HG02763 (cell line): ENCODE results near the gene AKT1.
A peak's percentile ranks its signal among the peaks of the same experiment; 100 is the strongest.

Experiments
- ATAC-seq: cut with Tn5 transposase; IDR thresholded peaks from one replicate; pipeline ENCODE4 v1.9.1; 2021; ENCODE audit warnings: mild to moderate bottlenecking, moderate library complexity; ENCODE audit not compliant: unreplicated experiment

The AKT1 gene

GRCh38 chr14:104773505-104774452 is 21.8 kb downstream of the AKT1 start:
- ATAC-seq = no peak

GRCh38 chr14:104772707-104773504 is 22.6 kb downstream of the AKT1 start:
- no peak for ATAC-seq

- ATAC-seq = no peak
Measured at GRCh38 chr14:104771918-104772706, 23.4 kb downstream of the AKT1 start.

- ATAC-seq = no peak
Measured at GRCh38 chr14:104771374-104771773, 24.2 kb downstream of the AKT1 start.

GRCh38 chr14:104770851-104771272 is 24.7 kb downstream of the AKT1 start:
- no peak for ATAC-seq

GRCh38 chr14:104770072-104770579 is 25.4 kb downstream of the AKT1 start:
- ATAC-seq = no peak

GRCh38 chr14:104769324-104770071 is 26.1 kb downstream of the AKT1 start:
- no peak for ATAC-seq

GRCh38 chr14:104768437-104769323 is 26.9 kb downstream of the AKT1 start:
- peak; percentile 52 for ATAC-seq

- ATAC-seq = no peak
Measured at GRCh38 chr14:104767634-104767918, 28.0 kb downstream of the AKT1 start.

- no peak for ATAC-seq
Measured at GRCh38 chr14:104766863-104767633, 28.5 kb downstream of the AKT1 start.

GRCh38 chr14:104766256-104766862 is 29.2 kb downstream of the AKT1 start:
- no peak for ATAC-seq

- ATAC-seq = no peak
Measured at GRCh38 chr14:104765517-104765916, 30.0 kb downstream of the AKT1 start.

GRCh38 chr14:104758981-104759969 is 36.3 kb downstream of the AKT1 start:
- no peak for ATAC-seq

GRCh38 chr14:104757681-104758392 is 37.7 kb downstream of the AKT1 start:
- ATAC-seq = no peak

GRCh38 chr14:104757238-104757585 is 38.3 kb downstream of the AKT1 start:
- ATAC-seq = no peak

GRCh38 chr14:104756477-104757237 is 38.9 kb downstream of the AKT1 start:
- ATAC-seq = no peak
